HG02973 (cell line): ENCODE measurements around the gene CTSK.
"Not testable (repeated sequence)": the region's sequence is repeated elsewhere in the genome, so short reads cannot be mapped to it uniquely, and the experiment has no call there.

Experiments
- ATAC-seq: cut with Tn5 transposase; IDR thresholded peaks from one replicate; pipeline ENCODE4 v1.9.1; 2021; ENCODE audit warnings: moderate library complexity; ENCODE audit not compliant: unreplicated experiment

CTSK gene

DNA sequence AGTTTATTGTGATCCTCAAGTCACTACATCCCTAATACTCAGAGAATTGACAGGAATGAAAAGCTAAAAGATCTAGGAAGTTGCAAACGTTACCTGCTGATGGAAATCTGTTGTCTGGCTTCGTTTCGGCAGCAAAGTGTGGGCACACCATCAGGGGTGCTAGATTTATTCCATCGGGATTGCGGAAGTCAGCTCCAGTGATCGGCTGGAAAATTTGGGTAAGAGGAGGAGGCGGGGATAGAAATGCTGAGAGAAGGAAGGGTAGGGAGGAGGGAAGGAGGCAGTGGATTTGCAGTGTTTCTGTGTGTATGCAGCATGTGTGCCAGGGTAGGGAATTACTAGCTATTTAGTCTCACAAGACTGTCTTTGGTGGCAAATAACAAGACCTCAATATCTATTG is at the start of gene CTSK:
Gene CTSK, minus strand, starts transcription at position 140 of the 400 bp plus-strand sequence. CDS start 1,455 bp downstream, outside the sequence.
- ATAC-seq: no peak

GRCh38 chr1:150852734-150853133 is 44.7 kb upstream of the CTSK start:
- not testable (repeated sequence) for ATAC-seq

DNA sequence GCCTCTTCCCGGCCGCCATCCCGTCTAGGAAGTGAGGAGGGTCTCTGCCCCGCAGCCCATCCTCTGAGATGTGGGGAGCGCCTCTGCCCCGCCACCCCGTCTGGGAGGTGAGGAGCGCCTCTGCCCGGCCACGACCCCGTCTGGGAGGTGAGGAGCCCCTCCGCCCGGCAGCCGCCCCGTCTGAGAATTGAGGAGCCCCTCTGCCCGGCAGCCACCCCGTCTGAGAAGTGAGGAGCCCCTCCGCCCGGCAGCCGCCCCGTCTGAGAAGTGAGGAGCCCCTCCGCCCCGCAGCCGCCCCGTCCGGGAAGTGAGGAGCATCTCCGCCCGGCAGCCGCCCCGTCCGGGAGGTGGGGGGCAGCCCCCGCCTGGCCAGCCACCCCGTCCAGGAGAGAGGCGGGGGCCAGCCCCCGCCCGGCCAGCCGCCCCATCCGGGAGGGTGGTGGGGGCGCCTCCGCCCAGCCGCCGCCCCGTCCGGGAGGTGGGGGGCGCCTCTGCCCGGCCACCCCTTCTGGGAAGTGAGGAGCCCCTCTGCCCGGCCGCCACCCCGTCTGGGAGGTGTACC is 42.8 kb upstream of the CTSK start:
- ATAC-seq: not testable (repeated sequence)

DNA sequence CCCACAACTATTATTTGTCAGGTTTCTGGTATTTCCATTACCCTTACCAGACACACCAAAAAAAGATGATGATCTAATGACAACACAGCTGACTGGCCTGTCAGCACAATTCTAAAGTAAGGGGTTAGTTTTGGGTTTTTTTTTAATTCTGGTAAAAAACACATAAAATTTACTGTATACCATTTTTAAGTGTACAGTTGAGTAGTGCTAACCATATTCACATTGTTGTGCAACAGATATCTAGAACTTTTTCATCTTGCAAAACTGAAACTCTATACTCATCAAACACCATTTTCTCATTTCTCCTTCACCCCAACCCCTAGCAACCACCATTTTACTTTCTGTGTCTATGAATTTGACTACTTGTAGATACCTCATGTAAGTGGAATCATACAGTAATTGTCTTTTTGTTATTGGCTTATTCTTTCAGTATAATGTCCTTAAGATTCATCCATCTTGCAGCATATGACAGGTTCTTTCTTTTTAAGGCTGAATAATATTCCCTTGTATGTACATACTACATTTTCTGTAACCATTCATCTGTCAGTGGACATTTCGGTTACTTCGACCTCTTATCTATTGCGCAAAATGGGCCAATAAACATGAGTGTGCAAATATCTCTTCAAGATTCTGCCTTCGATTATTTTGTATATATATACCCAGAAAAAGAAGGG is 38.5 kb upstream of the CTSK start:
- ATAC-seq: no peak

DNA sequence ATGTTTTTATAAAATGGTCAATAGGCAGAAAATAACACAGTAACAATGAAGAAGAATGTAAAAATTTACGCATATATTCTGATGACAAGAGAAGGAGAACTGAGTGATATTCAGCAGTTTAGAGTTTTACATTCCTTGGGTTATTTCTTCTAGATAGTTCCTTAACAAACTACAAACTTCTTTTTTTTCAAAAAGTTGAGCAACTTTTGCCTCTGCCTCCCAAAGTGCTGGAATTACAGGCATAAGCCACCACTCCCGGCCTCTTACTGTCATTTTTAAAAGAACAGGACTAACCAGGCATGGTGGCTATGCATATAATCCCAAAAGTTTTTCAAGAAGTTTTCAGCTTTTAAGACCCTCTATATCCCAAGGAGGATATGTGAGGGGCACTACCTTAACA is 35.4 kb upstream of the CTSK start:
- no peak for ATAC-seq

- ATAC-seq: no peak
Measured at GRCh38 chr1:150842964-150843363, 34.9 kb upstream of the CTSK start.

DNA sequence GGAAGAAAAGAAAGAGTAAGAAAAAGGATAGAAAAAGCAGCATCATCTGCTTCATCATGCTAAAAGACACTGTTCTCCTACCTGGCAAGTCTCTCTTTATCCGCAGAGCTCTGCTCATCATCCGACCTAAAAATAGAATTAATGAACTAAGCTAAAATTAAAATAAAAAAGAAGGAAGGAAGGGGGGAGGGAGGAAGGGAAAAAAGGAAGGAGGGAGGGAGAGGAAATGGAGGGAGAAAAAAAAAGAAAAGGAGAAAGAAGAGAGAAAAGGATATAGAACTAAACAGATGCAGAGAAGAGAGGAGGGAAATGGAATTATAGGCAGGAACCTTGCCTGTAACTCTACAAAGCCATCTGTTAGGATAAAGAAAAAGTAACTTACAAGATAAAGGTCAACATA is 34.3 kb upstream of the CTSK start:
- ATAC-seq: no peak

- ATAC-seq: no peak
Measured at GRCh38 chr1:150841626-150842025, 33.6 kb upstream of the CTSK start.

GRCh38 chr1:150840850-150841249 is 32.8 kb upstream of the CTSK start:
- ATAC-seq: not testable (repeated sequence)

GRCh38 chr1:150836129-150836773 is 28.2 kb upstream of the CTSK start:
- ATAC-seq: no peak

- not testable (repeated sequence) for ATAC-seq
Measured at GRCh38 chr1:150833961-150834360, 25.9 kb upstream of the CTSK start.

DNA sequence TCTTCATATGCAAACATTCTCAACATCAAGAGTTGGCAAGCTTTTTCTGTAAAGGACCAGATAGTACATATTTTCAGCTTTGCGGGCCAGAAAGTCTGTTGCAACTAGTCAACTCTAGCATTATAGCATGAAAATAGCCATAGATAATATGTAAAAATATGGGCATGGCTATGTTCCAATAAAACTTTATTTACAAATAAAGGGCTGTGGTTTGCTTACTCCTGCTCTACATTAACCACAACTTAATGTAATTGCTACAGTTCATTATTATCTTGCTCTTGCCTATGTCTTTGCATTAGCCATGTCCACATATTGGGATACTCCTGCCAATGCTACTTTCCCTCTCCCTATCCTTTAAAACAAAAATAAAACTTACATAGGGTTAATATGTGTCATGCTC is 24.5 kb upstream of the CTSK start:
- no peak for ATAC-seq

DNA sequence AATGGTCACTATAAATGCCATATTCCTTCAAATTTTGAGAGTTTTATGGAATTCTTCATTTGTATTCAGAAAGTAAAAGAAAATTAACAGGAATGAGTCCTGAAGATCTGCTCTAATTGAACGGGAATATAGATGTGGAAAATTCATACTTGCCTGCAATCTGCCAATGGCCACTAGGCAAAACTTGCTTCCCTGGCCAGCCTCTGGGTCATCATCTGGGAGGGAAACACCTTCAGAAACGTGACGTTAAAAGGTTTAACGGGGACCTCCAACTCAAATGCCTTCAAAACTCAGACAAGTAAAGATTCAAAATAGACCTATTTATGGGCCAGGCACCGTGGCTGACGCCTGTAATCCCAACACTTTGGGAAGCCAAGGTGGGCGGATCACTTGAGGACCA is 21.7 kb upstream of the CTSK start:
- ATAC-seq: no peak

- ATAC-seq: no peak
Measured at GRCh38 chr1:150826299-150826698, 18.2 kb upstream of the CTSK start.

GRCh38 chr1:150820730-150821512 is 12.9 kb upstream of the CTSK start:
- no peak for ATAC-seq

- no peak for ATAC-seq
Measured at GRCh38 chr1:150815871-150816270, 7.8 kb upstream of the CTSK start.

DNA sequence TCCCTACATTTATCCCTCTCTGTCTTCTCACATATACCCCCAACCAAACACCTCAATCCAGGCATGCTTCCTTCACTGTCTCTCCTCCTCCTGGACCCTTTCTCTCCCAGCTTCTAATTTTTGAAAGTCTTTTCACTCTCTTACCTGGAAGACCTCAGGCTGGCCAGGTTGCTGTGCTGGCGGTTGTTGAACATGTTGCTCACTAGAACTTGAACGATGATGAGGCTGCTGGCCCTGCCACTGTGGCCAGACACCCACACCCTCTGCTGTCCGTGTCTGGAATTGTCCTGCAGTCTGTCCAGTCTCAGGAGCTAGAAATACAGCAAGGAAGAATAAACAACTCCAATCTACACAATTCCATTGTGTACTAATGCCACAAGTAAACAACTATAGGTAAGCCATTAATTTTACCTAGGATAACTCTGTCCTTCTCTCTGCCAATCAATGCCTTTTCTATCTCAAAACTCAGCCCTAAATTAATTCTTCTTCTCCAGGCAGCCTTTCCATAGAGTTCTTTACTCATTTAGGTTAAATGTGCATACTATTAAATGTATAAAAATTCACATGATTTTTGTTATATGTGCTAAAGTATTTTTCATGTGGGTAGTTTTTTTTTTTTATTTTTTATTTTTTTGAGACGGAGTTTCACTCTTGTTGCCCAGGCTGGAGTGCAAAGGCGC is 5.1 kb upstream of the CTSK start:
- no peak for ATAC-seq

DNA sequence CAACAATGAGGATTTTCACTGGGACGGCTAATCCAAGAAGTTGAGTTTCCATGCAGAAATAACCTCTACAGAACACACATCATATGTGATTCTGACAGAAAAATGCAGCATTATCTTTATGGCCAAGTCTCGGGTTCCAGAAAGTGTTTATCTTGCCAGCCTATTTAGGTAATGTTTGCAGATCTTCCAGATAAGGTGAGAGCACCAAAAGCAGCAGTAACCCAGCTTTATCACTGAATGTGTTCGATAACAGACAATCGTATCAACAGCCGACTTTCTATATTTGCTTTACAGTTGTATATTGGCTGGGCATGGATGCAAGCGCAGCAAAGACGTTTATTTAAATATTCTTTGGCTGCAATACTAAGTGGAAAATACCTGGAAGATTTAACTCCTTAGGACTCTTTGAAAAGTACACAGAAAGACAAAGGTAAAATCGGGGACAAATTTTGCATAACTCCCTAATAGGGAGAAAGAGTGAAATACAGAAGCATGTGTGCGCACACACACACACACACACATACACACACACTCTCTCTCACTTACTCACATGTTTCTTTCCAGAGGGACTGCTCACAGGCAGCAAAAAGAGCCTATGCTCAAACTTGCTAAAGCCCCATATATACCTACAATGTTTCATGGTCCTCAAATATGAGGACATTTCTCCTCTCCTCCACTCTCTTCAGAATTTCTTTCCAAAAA is 3.0 kb upstream of the CTSK start:
- no peak for ATAC-seq

DNA sequence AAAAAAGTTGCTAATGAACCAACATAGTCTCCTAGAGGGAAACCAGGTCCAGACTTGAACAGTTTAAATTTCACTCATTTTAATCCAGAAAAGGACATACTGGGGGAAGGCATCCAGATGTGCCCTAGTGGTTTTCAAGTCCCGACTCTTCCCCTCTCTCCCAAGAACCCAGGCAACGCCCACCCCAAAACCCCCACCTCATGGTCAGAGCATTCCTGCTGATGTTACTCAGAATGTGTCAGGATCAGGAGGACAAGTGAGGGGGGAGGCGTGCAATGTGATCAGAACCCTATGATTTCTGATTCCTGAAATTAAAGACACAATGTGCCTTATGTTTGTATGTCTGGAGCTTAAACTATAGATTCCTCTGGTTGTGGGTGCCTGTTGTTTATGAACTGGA is 1.6 kb upstream of the CTSK start:
- no peak for ATAC-seq

- ATAC-seq: no peak
Measured at GRCh38 chr1:150808846-150809245, 786 bp upstream of the CTSK start.
